LHCN-M2 (cell line): Measurements from ENCODE around the gene ARHGEF7. TPM values are rescaled to one million over a fixed set of nuclear protein-coding genes. Genes with fewer than 3 reads are reported as not detected.

Source experiments
- DNase-seq: peaks from one replicate; pipeline ENCODE4 v3.0.0-alpha.2; 2012; ENCODE audit warnings: low read depth
- total RNA-seq: library from RNA; depleted of rRNA; stranded (reverse); fragments of >200 nt; gene quantifications from 2 replicates; pipeline ENCODE4 v1.2.3, GENCODE V29; 2014; rRNA removed

ARHGEF7 gene
- total RNA-seq, 1 experiment from 2014 or later = 30.7 TPM

- DNase-seq = no peak
These were observed 228.2 kb downstream of the ARHGEF7 start for GRCh38 chr13:111343186-111343805.

- DNase-seq = peak; percentile 6
These were observed 229.5 kb downstream of the ARHGEF7 start for GRCh38 chr13:111344471-111345191.

DNA sequence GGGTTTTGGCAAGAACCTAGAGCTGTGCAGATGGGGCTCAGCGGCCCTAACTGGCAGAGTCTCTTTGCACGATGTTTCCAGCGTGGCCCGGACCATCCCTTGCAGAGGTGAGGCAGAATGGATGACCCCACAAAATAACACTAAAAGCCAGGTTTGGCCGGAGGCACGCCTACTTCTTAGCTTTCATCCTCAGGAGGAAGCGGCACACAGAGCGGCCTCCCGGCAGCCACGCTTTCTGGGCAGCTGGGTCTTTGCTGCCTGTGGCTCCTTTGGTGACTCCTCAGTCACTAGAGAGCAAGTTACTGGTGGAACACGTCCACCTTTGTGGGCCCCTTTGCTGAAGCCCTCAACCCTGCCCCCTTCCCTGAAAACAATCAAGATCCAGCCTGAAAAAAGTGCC is 230.6 kb downstream of the ARHGEF7 start:
- DNase-seq = no peak

DNA sequence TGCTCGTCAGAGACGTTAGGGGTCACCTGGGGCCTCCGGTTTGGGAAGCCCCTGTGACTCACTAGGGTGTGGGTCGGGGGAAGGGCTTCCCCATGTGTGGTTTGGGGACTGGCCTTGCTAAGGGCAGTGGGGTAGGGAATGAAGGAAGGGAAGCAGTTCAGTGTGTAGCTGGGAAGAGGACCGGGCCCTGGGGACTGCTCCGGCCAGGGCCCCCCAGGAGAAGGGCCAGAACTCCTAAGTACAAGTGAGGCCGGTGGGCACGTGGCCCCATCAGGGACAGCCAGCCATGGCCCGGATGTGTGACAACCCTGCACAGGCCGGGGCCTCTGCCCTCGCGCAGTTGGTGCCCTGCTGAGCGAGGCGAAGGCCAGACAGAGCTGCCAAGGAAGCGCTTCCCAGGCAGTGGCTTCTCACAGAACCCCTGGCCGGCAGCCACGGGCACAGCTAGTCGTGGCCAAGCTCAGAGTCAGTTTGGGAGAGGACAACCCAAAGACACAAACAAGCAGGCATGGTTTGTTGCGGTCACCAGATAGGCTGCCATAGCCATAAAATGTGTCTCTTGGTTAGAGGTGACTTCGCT is 231.1 kb downstream of the ARHGEF7 start:
- DNase-seq = no peak

GRCh38 chr13:111347438-111347837 is 232.3 kb downstream of the ARHGEF7 start:
- DNase-seq = no peak

GRCh38 chr13:111353508-111353907 is 238.4 kb downstream of the ARHGEF7 start:
- no peak for DNase-seq

GRCh38 chr13:111354789-111355188 is 239.7 kb downstream of the ARHGEF7 start:
- no peak for DNase-seq

Other genes starting within 250 kb of the ARHGEF7 start
- 186 and 510 TPM in 2 replicates for gene ANKRD10, start 200.2 kb upstream of the ARHGEF7 start, total RNA-seq
- not detected in 2 replicates for gene TEX29, start 205.3 kb downstream of the ARHGEF7 start, total RNA-seq